ENCODE data around the gene KLHL18.

GRCh38 chr3:47347217-47347801 is 64.6 kb downstream of the KLHL18 start:
- TF ChIP-seq EZH2 (IDR thresholded peaks at IDR 0.05; ENCODE audit: insufficient read depth, poor library complexity, severe bottlenecking) (no peak), EZH2phosphoT487 (IDR thresholded peaks at IDR 0.05; ENCODE audit: insufficient read depth, low read depth) (no peak)
